NCI-H187 treated with DMSO at 0.1 percent for 48 hours (cell line): ENCODE results near the gene PACS2.
"Not testable (repeated sequence)": the region's sequence is repeated elsewhere in the genome, so short reads cannot be mapped to it uniquely, and the experiment has no call there.

ENCODE experiments used
- DNase-seq: peaks from one replicate; lab custom pipeline; 2025; lab: John Stamatoyannopoulos, UW

The PACS2 gene

GRCh38 chr14:105315941-105316576 is 1.5 kb downstream of the PACS2 start:
- no peak for DNase-seq

- DNase-seq = no peak
Measured at GRCh38 chr14:105316577-105316941, 2.0 kb downstream of the PACS2 start.

- no peak for DNase-seq
Measured at GRCh38 chr14:105316968-105317510, 2.5 kb downstream of the PACS2 start.

- DNase-seq = no peak
Measured at GRCh38 chr14:105317546-105317945, 3.0 kb downstream of the PACS2 start.

- no peak for DNase-seq
Measured at GRCh38 chr14:105322791-105323556, 8.4 kb downstream of the PACS2 start.

- DNase-seq = no peak
Measured at GRCh38 chr14:105323663-105324062, 9.1 kb downstream of the PACS2 start.

- no peak for DNase-seq
Measured at GRCh38 chr14:105324080-105324778, 9.7 kb downstream of the PACS2 start.

GRCh38 chr14:105324871-105325270 is 10.3 kb downstream of the PACS2 start:
- DNase-seq = no peak

GRCh38 chr14:105325303-105325702 is 10.8 kb downstream of the PACS2 start:
- no peak for DNase-seq

GRCh38 chr14:105325716-105326567 is 11.4 kb downstream of the PACS2 start:
- no peak for DNase-seq

- DNase-seq = no peak
Measured at GRCh38 chr14:105326568-105326867, 12.0 kb downstream of the PACS2 start.

GRCh38 chr14:105326891-105327694 is 12.5 kb downstream of the PACS2 start:
- DNase-seq = no peak

GRCh38 chr14:105327695-105328045 is 13.1 kb downstream of the PACS2 start:
- not testable (repeated sequence) for DNase-seq

GRCh38 chr14:105328070-105328677 is 13.6 kb downstream of the PACS2 start:
- DNase-seq = no peak

- no peak for DNase-seq
Measured at GRCh38 chr14:105328678-105329390, 14.3 kb downstream of the PACS2 start.

GRCh38 chr14:105329411-105330150 is 15.0 kb downstream of the PACS2 start:
- DNase-seq = no peak

- no peak for DNase-seq
Measured at GRCh38 chr14:105330491-105330895, 15.9 kb downstream of the PACS2 start.

- no peak for DNase-seq
Measured at GRCh38 chr14:105331575-105332349, 17.2 kb downstream of the PACS2 start.
